Peyer's patch (tissue), 4 donors: ENCODE data around the gene PATJ.

Experiments used
- CTCF ChIP-seq, 6 experiments: fragments of 450-650 bp in 4 of 6; fragments of 200-600 bp in 2 of 6; sonication (generic) in 1 of 6; IDR thresholded peaks; one replicate each; pipeline ENCODE4 v1.5.1; 2017 to 2019; ENCODE audit warnings: antibody characterized with exemption in 6 of 6, mild to moderate bottlenecking in 3 of 6, moderate library complexity in 1 of 6
- POLR2A ChIP-seq, 2 donors: fragments of 450-650 bp; IDR thresholded peaks; one replicate each; pipeline ENCODE4 v1.5.1; 2017; ENCODE audit warnings: antibody characterized with exemption in 2 of 2, mild to moderate bottlenecking in 2 of 2, moderate library complexity in 2 of 2

GRCh38 chr1:62029704-62030103 is 287.4 kb downstream of the PATJ start:
- TF ChIP-seq CTCF (IDR thresholded peaks at IDR 0.05) (no peak), POLR2A (IDR thresholded peaks at IDR 0.05) (no peak)
